ENCODE measurements around the gene DLG2. TPM values are rescaled to one million over a fixed set of nuclear protein-coding genes. Genes with fewer than 3 reads are reported as not detected.

DLG2 gene
- total and polyA plus RNA-seq, 2 of the 8 experiments (the other 6 are each of a cell fraction or from before 2014, with no cell fraction given) = 1.7 to 14.3 TPM

GRCh38 chr11:84497981-84498411 lies 1129.1 kb downstream of the DLG2 start:
- TF ChIP-seq SP2 (IDR thresholded peaks at IDR 0.05; ENCODE audit: low read length) = no peak

More at GRCh38 chr11:84497981-84498411, 1129.1 kb downstream of the DLG2 start:
- no peak overlapping the region for H2BK5ac ChIP-seq (ENCODE audit: low read depth, low read length)
- no peaks in the 10 kb centered on the region for H3K79me1 ChIP-seq (ENCODE audit: low read depth, low read length)
- POLR2A ChIA-PET (ENCODE audit: partially characterized antibody) = no interaction called here
- no peaks in the 10 kb centered on the region for H3K27me3 ChIP-seq (replicated peaks in 1 of 4; ENCODE audit: control insufficient read depth in 3 of 4, extremely low read depth in 1 of 4, insufficient read depth in 3 of 4, low read length in 3 of 4)
- no peak overlapping the region for H3K56ac ChIP-seq (replicated peaks; ENCODE audit: insufficient read length, low read depth, low read length)
- no peak for FAIRE-seq
- no peak overlapping the region for H3K4me3 ChIP-seq (ENCODE audit: extremely low read depth in 1 of 4, insufficient read depth in 2 of 4, low read depth in 3 of 4, low read length in 4 of 4)
- no peak overlapping the region for H3K14ac ChIP-seq (ENCODE audit: insufficient read length)
- H2BK20ac ChIP-seq (ENCODE audit: low read length) = no peak overlapping the region
- no peak overlapping the region for H2BK120ac ChIP-seq (replicated peaks; ENCODE audit: low read depth, low read length)
- no peak overlapping the region for H3K9ac ChIP-seq (replicated peaks in 1 of 4; ENCODE audit: extremely low read depth in 1 of 4, low read depth in 3 of 4, low read length in 3 of 4)
- H4K91ac ChIP-seq (replicated peaks; ENCODE audit: insufficient read length, low read length) = no peak overlapping the region
- H2BK12ac ChIP-seq (ENCODE audit: low read depth, low read length) = no peak overlapping the region
- CTCF ChIA-PET (ENCODE audit: partially characterized antibody) = interaction anchor here (0.8 to 1.9 kb wide), 4 partner anchors 9 to 28 kb away, joined by 3 to 6 read pairs (median 4); no protein-coding TSS in a partner anchor
- H3K23ac ChIP-seq (ENCODE audit: insufficient read length) = no peak overlapping the region
- H3K4ac ChIP-seq (replicated peaks; ENCODE audit: insufficient read length, low read depth, low read length) = no peak overlapping the region
- no peak for DNase-seq (ENCODE audit: low read depth in 1 of 2, low spot score in 2 of 2)
- H3K27ac ChIP-seq (ENCODE audit: low read depth, low read length) = no peak overlapping the region
- H3K36me3 ChIP-seq (ENCODE audit: control insufficient read depth in 2 of 4, insufficient read depth in 4 of 4, low read length in 3 of 4) = no peaks in the 10 kb centered on the region
- H4K5ac ChIP-seq (ENCODE audit: insufficient read length, low read depth, low read length) = no peak overlapping the region
- no peaks in the 10 kb centered on the region for H3K9me3 ChIP-seq (ENCODE audit: insufficient read depth in 2 of 2, low read depth in 1 of 2, low read length in 1 of 2)
- no peak overlapping the region for H3K18ac ChIP-seq (ENCODE audit: extremely low read depth, low read length)
- no peak overlapping the region for H4K8ac ChIP-seq (ENCODE audit: extremely low read depth, insufficient read depth, low read length)
- no peak overlapping the region for H3K4me2 ChIP-seq (ENCODE audit: insufficient read depth in 1 of 2, low read depth in 2 of 2, low read length in 2 of 2)
- H3K4me1 ChIP-seq (replicated peaks in 1 of 4; ENCODE audit: control insufficient read depth in 3 of 4, insufficient read depth in 4 of 4, low read length in 3 of 4) = no peaks in the 10 kb centered on the region
- no peaks in the 10 kb centered on the region for H3K23me2 ChIP-seq (ENCODE audit: low read depth, low read length)
- H3K79me2 ChIP-seq (ENCODE audit: control insufficient read depth in 1 of 2, insufficient read depth in 2 of 2, low read length in 2 of 2) = no peaks in the 10 kb centered on the region
- 95% methylated on average over 4 of the region's 4 CpGs; no CpG with 5 or more reads in 1 of the 2 experiments for WGBS, 2 experiments (ENCODE audit: extremely low coverage in 1 of 2, insufficient coverage in 1 of 2, insufficient read length in 1 of 2, insufficient replicate concordance in 2 of 2, low coverage in 1 of 2, low lambda C conversion rate in 2 of 2, missing lambda C conversion rate in 1 of 2)
- no peak overlapping the region for H2BK15ac ChIP-seq (ENCODE audit: low read length)
- no peaks in the 10 kb centered on the region for H4K20me1 ChIP-seq (replicated peaks in 1 of 2; ENCODE audit: control insufficient read depth in 1 of 2, insufficient read depth in 2 of 2, low read length in 2 of 2)
- no peak overlapping the region for H2AFZ ChIP-seq (ENCODE audit: low read length)
- no peak overlapping the region for H2AK5ac ChIP-seq (ENCODE audit: low read depth, low read length)
